G401.6 (cell line): ENCODE measurements around the gene RINL.
"Not testable (repeated sequence)": the region's sequence is repeated elsewhere in the genome, so short reads cannot be mapped to it uniquely, and the experiment has no call there.

Experiments
- FAIRE-seq: peaks from 2 replicates; lab custom pipeline; 2012; peaks lifted over from hg19 to GRCh38; lab: Jason Lieb, UNC

The RINL gene

GRCh38 chr19:38834104-38834490 is 44.0 kb downstream of the RINL start:
- no peak for FAIRE-seq

GRCh38 chr19:38833092-38833425 is 45.0 kb downstream of the RINL start:
- FAIRE-seq, result peak; percentile 60

- FAIRE-seq, result no peak
Observed at GRCh38 chr19:38831142-38831605, 46.9 kb downstream of the RINL start.

GRCh38 chr19:38830039-38830733 is 47.9 kb downstream of the RINL start:
- FAIRE-seq, result no peak

- FAIRE-seq, result not testable (repeated sequence)
Observed at GRCh38 chr19:38829203-38829602, 48.9 kb downstream of the RINL start.

GRCh38 chr19:38826856-38827551 is 51.1 kb downstream of the RINL start:
- no peak for FAIRE-seq

GRCh38 chr19:38825936-38826335 is 52.1 kb downstream of the RINL start:
- FAIRE-seq, result not testable (repeated sequence)

GRCh38 chr19:38821230-38821825 is 56.7 kb downstream of the RINL start:
- FAIRE-seq, result not testable (repeated sequence)

- FAIRE-seq, result no peak
Observed at GRCh38 chr19:38819231-38819920, 58.7 kb downstream of the RINL start.
